ENCODE data around the gene SMIM29.

SMIM29 gene

GRCh38 chr6:34284563-34285447 is 36.0 kb upstream of the SMIM29 start:
- ChIA-PET CTCF (no interaction called here), POLR2A (no interaction called here)
- DNase-seq (ENCODE audit: extremely low spot score) = no peak
- TF ChIP-seq CTCF (IDR thresholded peaks at IDR 0.05; ENCODE audit: control extremely low read depth, extremely low read depth, low read depth, missing control alignments) = no peak

GRCh38 chr6:34281702-34282334 is 33.0 kb upstream of the SMIM29 start:
- no peak for TF ChIP-seq CTCF (IDR thresholded peaks at IDR 0.05; ENCODE audit: control extremely low read depth, extremely low read depth, low read depth, missing control alignments)
- POLR2A ChIA-PET = no interaction called here
- CTCF ChIA-PET = interaction anchor here (1.3 to 3.0 kb wide), 3 partner anchors 9 to 39 kb away, joined by 3 to 14 read pairs (median 7); no protein-coding TSS in a partner anchor
- no peak for DNase-seq (ENCODE audit: extremely low spot score)

GRCh38 chr6:34280216-34280615 is 31.4 kb upstream of the SMIM29 start:
- ChIA-PET CTCF (interaction anchor here (1.1 to 3.0 kb wide), 3 partner anchors 10 to 126 kb away, joined by 3 to 14 read pairs (median 7); no protein-coding TSS in a partner anchor), POLR2A (no interaction called here)
- no peak for DNase-seq (ENCODE audit: extremely low spot score)
- TF ChIP-seq CTCF (IDR thresholded peaks at IDR 0.05; ENCODE audit: control extremely low read depth, extremely low read depth, low read depth, missing control alignments) = no peak

- CTCF ChIA-PET = interaction anchor here (1.3 to 1.9 kb wide), 4 partner anchors 12 to 1410 kb away, joined by 3 to 8 read pairs (median 4); no protein-coding TSS in a partner anchor
- POLR2A ChIA-PET = interaction anchor here (0.6 kb wide), 1 partner anchor 23 kb away, joined by 3 read pairs; no protein-coding TSS in a partner anchor
- DNase-seq (ENCODE audit: extremely low spot score) = no peak
- TF ChIP-seq CTCF (IDR thresholded peaks at IDR 0.05; ENCODE audit: control extremely low read depth, extremely low read depth, low read depth, missing control alignments) = no peak
Measured at GRCh38 chr6:34278833-34279232, 30.0 kb upstream of the SMIM29 start.

- ChIA-PET POLR2A (no interaction called here), CTCF (interaction anchor here (1.4 to 1.9 kb wide), 3 partner anchors 13 to 28 kb away, joined by 4 to 8 read pairs (median 4); no protein-coding TSS in a partner anchor)
- no peak for DNase-seq (ENCODE audit: extremely low spot score)
- no peak for TF ChIP-seq CTCF (IDR thresholded peaks at IDR 0.05; ENCODE audit: control extremely low read depth, extremely low read depth, low read depth, missing control alignments)
Measured at GRCh38 chr6:34277763-34278112, 28.9 kb upstream of the SMIM29 start.

GRCh38 chr6:34276881-34277762 is 28.3 kb upstream of the SMIM29 start:
- CTCF ChIA-PET = interaction anchor here (1.6 to 1.9 kb wide), 2 partner anchors 14 to 24 kb away, joined by 4 to 8 read pairs; no protein-coding TSS in a partner anchor
- TF ChIP-seq CTCF (IDR thresholded peaks at IDR 0.05; ENCODE audit: control extremely low read depth, extremely low read depth, low read depth, missing control alignments) = no peak

More at GRCh38 chr6:34276881-34277762, 28.3 kb upstream of the SMIM29 start:
- POLR2A ChIA-PET = no interaction called here
- DNase-seq (ENCODE audit: extremely low spot score) = no peak

All from GM10248 (cell line).